Measurements from ENCODE around the gene IER5L. TPM values are rescaled to one million over a fixed set of nuclear protein-coding genes. Genes with fewer than 3 reads are reported as not detected.

The IER5L gene
- total and polyA plus RNA-seq, 2 donors (not counting 3 experiments of a cell fraction or from before 2014, with no cell fraction given) = 5.3 to 12.3 TPM

DNA sequence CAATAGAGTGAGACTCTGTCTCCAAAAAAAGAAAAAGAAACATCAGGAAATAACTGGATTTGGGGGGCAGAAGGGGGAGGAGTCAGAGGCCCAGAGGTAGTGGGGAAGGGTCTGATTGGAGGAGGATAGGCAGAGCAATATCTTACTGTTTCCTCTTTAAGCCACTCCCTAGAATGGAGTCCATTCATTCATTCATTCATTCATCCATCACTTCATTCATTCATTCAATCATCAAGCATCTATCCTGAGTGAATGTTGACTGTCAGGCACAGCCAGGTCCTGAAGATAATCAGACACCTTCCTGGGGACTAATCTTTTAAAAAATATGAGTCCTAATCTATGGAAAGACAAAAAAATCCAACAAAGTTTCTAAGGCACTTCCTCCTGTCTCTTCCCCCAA, 12.9 kb downstream of the IER5L start:
- H3K4me1 ChIP-seq (ENCODE audit: control insufficient read depth, extremely low read depth, insufficient read depth, low read length) = peaks cover 27% of the 10 kb centered on the region

More for the DNA sequence above, 12.9 kb downstream of the IER5L start:
- Histone ChIP-seq H3K9me3 (replicated peaks; ENCODE audit: control insufficient read depth, insufficient read depth, low read length) (no peaks in the 10 kb centered on the region), H3K9me1 (replicated peaks; ENCODE audit: control insufficient read depth, extremely low read depth, insufficient read depth, low read length) (no peaks in the 10 kb centered on the region), H2AFZ (ENCODE audit: low read depth, low read length) (no peak overlapping the region), H3K9ac (replicated peaks; ENCODE audit: extremely low read depth, insufficient read depth, low read length) (no peak overlapping the region), H4K20me1 (replicated peaks; ENCODE audit: control insufficient read depth, extremely low read depth, insufficient read depth, low read length) (no peaks in the 10 kb centered on the region), H3K27ac (ENCODE audit: insufficient read depth, low read depth, low read length) (no peak overlapping the region), H3K79me2 (ENCODE audit: control insufficient read depth, insufficient read depth, low read length) (no peaks in the 10 kb centered on the region), H3K36me3 (ENCODE audit: control insufficient read depth in 2 of 2, extremely low read depth in 1 of 2, insufficient read depth in 2 of 2, low read length in 2 of 2) (no peaks in the 10 kb centered on the region), H3K4me2 (ENCODE audit: insufficient read depth, low read length) (no peak overlapping the region), H3K27me3 (ENCODE audit: control insufficient read depth in 2 of 2, insufficient read depth in 2 of 2, low read length in 2 of 2) (no peaks in the 10 kb centered on the region), H3K4me3 (replicated peaks in 1 of 3; ENCODE audit: insufficient read depth in 1 of 3, low read depth in 1 of 3, low read length in 3 of 3) (no peak overlapping the region)
- ChIA-PET POLR2A (interaction anchor here (1.8 kb wide), 1 partner anchor 19 kb away, joined by 5 read pairs; no protein-coding TSS in a partner anchor), CTCF (interaction anchor here (1.1 to 8.2 kb wide), 6 partner anchors 9 to 34 kb away, joined by 4 to 80 read pairs (median 6); no protein-coding TSS in a partner anchor)
- intact Hi-C loops (cut with micrococcal nuclease) = no loop called here
- no peak for TF ChIP-seq POLR2AphosphoS5 (IDR thresholded peaks at IDR 0.05; ENCODE audit: insufficient read depth, low read depth, low read length)
- no peak for TF ChIP-seq JUN (IDR thresholded peaks at IDR 0.05; ENCODE audit: borderline replicate concordance, insufficient read depth, insufficient read length, low read depth)
- TF ChIP-seq, protein P1, sequence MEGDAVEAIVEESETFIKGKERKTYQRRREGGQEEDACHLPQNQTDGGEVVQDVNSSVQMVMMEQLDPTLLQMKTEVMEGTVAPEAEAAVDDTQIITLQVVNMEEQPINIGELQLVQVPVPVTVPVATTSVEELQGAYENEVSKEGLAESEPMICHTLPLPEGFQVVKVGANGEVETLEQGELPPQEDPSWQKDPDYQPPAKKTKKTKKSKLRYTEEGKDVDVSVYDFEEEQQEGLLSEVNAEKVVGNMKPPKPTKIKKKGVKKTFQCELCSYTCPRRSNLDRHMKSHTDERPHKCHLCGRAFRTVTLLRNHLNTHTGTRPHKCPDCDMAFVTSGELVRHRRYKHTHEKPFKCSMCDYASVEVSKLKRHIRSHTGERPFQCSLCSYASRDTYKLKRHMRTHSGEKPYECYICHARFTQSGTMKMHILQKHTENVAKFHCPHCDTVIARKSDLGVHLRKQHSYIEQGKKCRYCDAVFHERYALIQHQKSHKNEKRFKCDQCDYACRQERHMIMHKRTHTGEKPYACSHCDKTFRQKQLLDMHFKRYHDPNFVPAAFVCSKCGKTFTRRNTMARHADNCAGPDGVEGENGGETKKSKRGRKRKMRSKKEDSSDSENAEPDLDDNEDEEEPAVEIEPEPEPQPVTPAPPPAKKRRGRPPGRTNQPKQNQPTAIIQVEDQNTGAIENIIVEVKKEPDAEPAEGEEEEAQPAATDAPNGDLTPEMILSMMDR (IDR thresholded peaks at IDR 0.05; ENCODE audit: extremely low read depth in 1 of 2, insufficient read depth in 1 of 2, low read depth in 1 of 2, low read length in 2 of 2) = no peak
- no peak for TF ChIP-seq GATA2 (IDR thresholded peaks at IDR 0.05; ENCODE audit: insufficient read depth, insufficient read length, low read depth, low read length)
- no peak for TF ChIP-seq EZH2 (IDR thresholded peaks at IDR 0.05; ENCODE audit: borderline replicate concordance, low read depth, low read length, severe bottlenecking)
- TF ChIP-seq FOS (IDR thresholded peaks at IDR 0.05; ENCODE audit: borderline replicate concordance, insufficient read depth, low read length) = no peak
- no peak for TF ChIP-seq MYC (IDR thresholded peaks at IDR 0.05; ENCODE audit: low read depth, low read length)
- TF ChIP-seq POLR2A (IDR thresholded peaks at IDR 0.05; ENCODE audit: low read depth, low read length) = no peak
- BruUV-seq (replicated peaks) = no TSS peak
- FAIRE-seq (no peak), DNase-seq (ENCODE audit: low read depth, low spot score) (no peak)
- dilution Hi-C loops (cut with MboI; ENCODE audit: extremely low pct_ligation_motif_present, low sequenced_read_pairs) = no loop called here

All from endothelial cell of umbilical vein (primary cell).